HS-27A (cell line): ENCODE measurements around the gene GDI2.
"Not testable (repeated sequence)": the region's sequence is repeated elsewhere in the genome, so short reads cannot be mapped to it uniquely, and the experiment has no call there.

ENCODE experiments used
- DNase-seq: peaks from one replicate; pipeline ENCODE4 v3.0.0-alpha.2; 2012; ENCODE audit warnings: low read depth, missing footprints

GDI2 gene

GRCh38 chr10:5782174-5782573 is 31.1 kb downstream of the GDI2 start:
- DNase-seq, result no peak

DNA sequence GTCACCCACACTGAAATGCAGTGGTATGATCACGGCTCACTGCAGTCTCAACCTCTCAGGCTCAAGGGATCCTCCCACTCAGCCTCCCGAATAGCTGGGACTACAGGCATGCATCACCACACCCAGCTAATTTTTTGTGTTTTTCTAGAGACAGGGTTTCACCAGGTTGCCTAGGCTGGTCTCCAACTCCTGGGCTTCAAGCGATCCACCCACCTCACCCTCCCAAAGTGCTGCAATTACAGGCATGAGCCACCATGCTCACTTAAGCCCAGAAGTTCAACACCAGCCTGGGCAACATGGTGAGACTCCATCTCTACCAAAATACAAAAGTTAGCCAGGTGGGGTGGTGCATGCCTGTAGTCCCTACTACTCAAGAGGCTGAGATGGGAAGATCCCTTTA is 33.5 kb downstream of the GDI2 start:
- DNase-seq, result no peak

DNA sequence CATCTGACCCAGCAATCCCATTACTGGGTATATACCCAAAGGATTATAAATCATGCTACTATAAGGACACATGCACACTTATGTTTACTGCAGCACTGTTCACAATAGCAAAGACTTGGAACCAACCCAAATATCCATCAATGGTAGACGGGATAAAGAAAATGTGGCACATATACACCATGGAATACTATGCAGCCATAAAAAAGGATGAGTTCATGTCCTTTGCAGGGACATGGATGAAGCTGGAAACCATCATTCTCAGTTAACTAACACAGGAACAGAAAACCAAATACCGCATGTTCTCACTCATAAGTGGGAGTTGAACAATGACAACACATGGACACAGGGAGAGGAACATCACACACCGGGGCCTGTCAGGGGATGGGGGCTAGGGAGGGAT is 35.5 kb downstream of the GDI2 start:
- not testable (repeated sequence) for DNase-seq

DNA sequence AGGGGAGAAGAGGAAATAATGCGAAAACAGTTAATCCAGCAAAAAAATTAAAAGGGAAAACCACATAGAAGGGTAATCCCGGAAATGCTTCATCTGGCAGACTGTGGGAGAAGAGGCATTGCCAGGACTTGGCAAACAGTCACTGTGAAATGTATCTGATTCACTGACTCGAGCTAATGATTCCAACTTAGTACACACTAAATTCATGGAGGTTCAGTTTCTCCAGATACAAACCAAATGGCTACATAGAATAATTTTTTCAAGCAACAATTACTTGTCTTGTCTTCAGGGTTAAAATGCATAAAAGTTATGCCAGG is 36.4 kb downstream of the GDI2 start:
- DNase-seq, result peak; percentile 2

DNA sequence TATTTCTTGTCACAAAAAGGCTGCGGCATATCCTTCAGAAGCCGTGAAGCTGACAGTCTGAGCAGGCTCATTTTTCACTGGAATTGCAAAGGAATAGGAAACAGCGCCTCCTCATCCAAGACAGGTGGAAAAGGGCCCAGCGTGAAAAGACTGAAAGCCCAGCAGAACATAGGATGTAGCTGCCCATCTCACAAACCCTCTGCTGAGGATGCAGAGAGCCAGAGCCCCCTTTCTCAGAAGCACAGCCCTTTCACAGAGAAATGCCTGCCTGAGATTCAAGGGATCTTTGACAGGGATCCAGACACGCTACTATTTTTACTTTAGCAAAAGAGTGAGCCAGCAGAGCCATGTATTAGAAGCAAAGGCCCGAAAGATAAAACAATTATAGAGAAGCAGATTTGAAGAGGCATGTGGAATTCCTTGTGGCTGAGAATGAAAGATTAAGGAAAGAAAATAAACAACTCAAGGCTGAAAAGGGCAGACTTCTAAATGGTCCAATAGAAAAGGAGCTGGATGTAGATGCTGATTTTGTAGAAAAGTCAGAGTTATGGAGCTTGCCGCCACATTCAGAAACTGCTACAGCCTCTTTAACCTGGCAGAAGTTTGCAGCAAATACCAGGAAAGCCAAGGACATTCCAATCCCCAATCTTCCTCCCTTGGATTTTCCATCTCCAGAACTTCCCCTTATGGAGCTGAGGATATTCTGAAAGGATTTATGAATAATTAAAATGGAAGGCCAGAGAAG is 36.9 kb downstream of the GDI2 start:
- DNase-seq, result no peak

DNA sequence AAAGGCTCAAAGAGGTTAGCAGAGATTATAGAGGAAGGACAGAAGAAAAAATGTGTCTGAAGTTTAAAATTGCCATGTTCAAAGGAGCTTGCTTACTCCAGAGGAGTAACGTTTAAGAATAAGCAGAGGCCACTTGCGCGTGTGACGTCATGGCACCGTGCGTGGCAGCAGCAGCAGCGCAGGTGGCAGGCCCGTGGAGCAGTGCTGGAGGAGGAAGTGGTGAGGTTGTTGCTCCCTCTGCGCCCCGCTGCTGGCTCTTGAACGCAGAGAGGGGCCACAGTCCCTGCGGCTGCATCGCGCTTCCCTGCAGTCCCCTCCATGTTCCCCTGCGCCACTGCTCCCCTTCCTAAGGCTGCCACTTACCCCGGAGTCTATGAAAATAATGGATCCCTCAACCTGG is 37.5 kb downstream of the GDI2 start:
- no peak for DNase-seq

GRCh38 chr10:5774987-5775620 is 38.1 kb downstream of the GDI2 start:
- DNase-seq, result no peak

- DNase-seq, result no peak
These were observed 47.0 kb downstream of the GDI2 start for GRCh38 chr10:5766189-5766588.

DNA sequence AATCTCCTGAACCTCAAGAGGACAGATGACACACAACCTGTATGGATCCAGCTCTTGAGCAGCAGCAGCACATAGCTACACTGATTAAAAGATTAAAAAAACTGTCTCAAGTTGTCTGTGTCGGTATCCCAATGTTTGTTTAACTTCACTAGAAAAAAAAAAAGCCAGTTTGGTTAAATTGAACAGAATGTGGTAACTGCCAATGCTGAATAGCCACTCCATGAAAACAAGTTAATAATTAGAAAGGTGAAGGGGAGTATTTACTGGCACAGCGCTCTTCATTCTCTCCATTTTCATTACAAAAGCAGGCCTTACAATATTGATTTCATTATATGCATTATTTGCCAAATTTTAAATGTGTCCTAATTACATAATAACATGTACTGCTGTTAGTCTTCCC is 47.6 kb downstream of the GDI2 start:
- no peak for DNase-seq

- DNase-seq, result no peak
These were observed 48.6 kb downstream of the GDI2 start for GRCh38 chr10:5764422-5765297.

DNA sequence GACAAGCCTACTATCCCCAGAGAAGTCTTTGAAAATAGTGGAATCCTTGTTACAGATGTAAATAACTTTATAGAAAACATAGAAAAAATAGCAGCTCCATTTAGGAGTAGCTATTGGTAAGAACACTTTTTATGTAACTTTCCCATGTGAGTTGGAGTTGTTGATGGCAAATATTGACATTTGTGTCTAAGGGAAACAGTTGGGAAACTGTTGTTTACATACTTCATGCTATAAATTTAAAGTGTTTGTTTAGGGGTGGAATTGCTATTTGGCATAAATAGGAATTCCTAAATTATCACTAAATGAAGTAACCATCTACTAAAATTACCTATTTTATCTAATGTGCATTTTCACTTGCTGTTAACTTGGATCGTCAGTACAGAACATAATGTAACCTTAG is 50.7 kb downstream of the GDI2 start:
- no peak for DNase-seq

GRCh38 chr10:5761220-5761619 is 52.0 kb downstream of the GDI2 start:
- no peak for DNase-seq

DNA sequence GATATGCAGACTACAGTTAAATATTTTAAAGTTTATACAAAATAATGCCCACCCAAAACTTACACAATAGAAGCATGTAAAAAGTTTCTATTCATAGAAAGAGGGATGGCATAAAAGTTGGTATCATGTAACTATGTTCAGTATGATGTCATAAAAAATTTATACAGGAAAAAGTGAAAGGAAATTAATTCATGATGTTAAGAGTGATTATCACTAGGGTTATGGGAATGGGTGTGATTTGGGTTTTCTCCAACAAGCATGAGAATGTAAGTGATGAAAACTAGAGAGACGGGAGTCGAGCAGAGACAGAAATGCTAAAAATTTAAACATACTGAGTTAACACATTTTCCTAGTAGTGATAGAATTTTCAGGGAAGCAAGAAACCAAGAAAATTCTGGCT is 52.7 kb downstream of the GDI2 start:
- no peak for DNase-seq

DNA sequence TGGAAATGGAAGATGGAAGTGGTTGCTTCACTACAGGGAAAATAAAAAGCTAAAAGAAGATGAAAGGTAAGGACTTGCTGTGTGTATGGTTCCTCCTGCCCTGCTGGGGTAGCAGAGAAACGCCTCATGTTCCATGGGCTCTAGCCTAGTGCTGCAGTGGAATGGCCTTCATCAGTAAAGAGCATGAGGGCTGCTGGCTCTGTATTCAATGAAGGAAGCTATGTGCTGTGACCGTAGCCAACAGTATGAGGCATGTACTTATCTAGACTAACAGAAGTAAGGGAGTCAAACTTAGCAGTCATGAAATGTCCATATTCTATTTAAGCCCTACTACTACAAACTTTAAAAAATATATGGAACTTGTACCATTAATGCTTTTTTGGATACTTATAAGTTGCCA is 54.3 kb downstream of the GDI2 start:
- no peak for DNase-seq

DNA sequence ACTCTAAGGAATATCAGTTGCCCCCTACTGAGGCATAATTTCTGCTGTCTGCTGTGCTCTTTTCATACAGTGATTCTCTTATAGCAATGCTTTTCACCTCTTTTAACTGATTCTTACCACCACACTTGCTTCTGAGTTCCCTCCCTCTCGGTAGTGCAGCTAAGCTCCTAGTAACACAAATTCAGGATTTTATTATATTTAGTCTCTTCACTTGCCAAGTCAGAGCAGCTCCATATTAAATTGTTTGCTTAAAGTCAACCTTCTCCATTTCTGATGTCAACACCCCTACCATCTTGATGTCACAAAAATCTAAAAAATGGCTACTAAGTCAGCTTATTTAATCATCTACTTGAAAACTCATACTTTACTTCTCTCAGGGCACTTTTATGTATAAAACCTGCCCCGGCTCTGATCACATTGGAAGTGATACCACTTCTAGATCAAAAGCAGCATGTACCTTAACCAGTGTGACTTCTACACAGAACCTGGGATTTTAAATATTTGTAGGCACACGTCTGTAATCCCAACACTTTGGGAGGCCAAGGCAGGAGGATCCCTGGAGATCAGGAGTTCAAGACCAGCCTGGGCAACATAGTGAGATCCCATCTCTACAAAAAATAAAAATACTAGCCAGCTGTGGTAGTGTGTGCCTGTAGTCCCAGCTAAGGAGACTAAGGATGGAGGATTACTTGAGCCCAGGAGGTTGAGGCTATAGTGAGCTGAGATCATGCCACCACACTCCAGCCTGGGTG is 55.3 kb downstream of the GDI2 start:
- no peak for DNase-seq

DNA sequence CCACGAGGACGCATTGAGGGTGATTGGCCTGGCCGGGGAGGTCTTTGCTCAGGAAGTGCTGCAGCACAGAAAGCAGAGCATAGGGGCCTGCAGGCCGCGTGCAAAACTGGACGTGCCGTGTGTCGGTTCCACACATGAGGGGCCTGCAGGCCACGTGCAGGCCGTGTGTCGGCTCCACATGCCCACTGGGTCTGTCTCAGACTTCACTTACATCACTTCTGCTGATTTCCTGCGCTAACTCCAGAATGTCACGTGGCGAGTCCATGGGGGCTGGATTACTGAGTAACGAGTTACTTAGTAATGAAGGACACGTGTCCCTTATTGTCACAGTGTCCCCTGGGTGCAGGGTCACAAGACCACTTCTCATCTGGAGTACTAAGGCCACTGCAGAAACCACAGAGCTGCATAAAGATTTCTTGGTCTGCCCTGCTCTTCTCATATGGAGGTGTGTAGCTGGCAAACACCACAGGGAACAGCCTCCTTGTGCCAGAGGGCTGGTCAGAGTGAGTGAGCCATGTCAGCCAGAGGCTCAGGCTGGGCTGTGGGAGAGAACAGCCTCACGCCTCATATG is 60.8 kb downstream of the GDI2 start:
- DNase-seq, result no peak

GRCh38 chr10:5751601-5752253 is 61.5 kb downstream of the GDI2 start:
- no peak for DNase-seq

DNA sequence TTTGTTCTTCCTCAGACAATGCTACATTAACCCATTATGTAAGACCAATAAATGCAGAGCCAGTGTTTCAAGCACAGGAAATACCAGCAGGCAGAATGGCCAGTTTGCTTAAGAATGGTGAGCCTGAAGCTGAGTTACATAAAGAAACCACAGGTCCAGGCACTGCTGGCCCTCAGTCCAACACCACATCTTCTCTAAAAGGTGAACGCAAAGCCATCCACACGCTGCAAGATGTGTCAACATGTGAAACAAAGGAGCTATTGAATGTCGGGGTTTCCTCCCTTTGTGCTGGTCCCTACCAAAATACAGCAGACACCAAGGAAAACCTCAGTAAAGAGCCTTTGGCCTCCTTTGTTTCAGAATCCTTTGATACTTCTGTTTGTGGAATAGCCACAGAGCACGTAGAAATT is 64.8 kb downstream of the GDI2 start:
- no peak for DNase-seq

- DNase-seq, result no peak
These were observed 67.0 kb downstream of the GDI2 start for GRCh38 chr10:5746197-5746596.

GRCh38 chr10:5744849-5745248 is 68.4 kb downstream of the GDI2 start:
- no peak for DNase-seq

DNA sequence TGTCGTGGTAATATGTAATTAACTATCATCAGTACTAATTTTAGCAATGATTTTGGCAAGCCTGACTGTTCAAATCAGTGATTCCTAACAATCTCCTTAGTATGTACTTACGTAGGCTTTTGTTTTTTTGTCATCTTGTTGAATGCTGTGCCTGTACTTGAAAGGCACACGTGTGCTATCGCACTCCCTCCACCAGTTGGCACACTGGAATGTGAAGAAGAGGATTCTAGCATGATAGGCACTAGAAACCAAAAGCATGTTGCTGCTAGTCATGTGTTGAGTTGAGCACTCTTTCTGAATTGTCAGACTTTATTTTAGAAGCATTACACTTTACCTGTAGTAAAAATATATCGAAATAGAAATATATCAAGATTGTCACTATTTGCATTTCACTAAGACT is 69.5 kb downstream of the GDI2 start:
- DNase-seq, result no peak

DNA sequence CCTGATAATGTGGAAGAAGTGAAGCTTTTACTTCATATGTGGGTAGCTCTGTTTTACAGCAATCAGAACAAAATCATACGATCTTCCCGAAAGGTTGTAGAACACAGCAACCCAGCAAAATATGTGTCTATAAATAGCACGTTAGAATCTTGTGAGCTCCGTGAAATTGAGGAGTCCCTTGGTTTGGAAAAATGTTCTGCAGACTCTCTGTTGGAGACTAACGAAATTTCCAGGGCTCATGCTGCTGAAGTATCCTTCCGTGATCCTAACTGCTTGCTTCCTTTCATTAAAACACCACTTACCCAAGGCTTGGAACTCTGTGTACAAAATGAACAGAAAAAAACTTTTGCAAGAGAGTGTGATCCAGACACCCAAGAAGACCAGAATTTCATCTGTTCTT is 71.1 kb downstream of the GDI2 start:
- no peak for DNase-seq
